ENCODE data around the gene KRT79. TPM values are rescaled to one million over a fixed set of nuclear protein-coding genes. Genes with fewer than 3 reads are reported as not detected.

The KRT79 gene
- total RNA-seq, 6 experiments from 2014 or later, result not detected

DNA sequence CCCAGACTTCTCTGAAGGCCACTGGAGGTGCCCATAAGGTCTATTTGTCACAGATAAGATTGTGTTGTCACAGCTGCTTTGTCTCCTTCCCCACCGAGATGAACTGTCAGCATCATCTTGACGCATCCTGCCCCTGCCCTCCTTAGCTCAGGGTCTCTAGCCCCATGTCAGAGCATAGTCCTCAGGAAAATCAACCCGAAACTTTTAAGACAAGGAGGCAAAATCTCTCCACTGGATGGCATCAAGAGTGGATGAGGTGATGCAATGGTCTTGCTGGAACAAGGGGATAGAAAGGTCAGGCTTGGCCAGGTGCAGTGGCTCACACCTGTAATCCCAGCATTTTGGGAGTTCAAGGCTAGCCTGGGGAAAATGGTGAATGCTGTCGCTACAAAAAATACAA is 8.2 kb downstream of the KRT79 start:
- H3K9me3 ChIP-seq, result no peaks in the 10 kb centered on the region
- H3K27ac ChIP-seq, result no peak overlapping the region
- H3K4me3 ChIP-seq, result no peak overlapping the region
- no peaks in the 10 kb centered on the region for H3K36me3 ChIP-seq
- no peaks in the 10 kb centered on the region for H3K27me3 ChIP-seq
- no peak for DNase-seq
- WGBS (ENCODE audit: insufficient coverage, low coverage, low lambda C conversion rate, missing lambda C conversion rate), result 68% methylated on average over 4 of the region's 4 CpGs
- no peak for ATAC-seq
- TF ChIP-seq, protein P1, sequence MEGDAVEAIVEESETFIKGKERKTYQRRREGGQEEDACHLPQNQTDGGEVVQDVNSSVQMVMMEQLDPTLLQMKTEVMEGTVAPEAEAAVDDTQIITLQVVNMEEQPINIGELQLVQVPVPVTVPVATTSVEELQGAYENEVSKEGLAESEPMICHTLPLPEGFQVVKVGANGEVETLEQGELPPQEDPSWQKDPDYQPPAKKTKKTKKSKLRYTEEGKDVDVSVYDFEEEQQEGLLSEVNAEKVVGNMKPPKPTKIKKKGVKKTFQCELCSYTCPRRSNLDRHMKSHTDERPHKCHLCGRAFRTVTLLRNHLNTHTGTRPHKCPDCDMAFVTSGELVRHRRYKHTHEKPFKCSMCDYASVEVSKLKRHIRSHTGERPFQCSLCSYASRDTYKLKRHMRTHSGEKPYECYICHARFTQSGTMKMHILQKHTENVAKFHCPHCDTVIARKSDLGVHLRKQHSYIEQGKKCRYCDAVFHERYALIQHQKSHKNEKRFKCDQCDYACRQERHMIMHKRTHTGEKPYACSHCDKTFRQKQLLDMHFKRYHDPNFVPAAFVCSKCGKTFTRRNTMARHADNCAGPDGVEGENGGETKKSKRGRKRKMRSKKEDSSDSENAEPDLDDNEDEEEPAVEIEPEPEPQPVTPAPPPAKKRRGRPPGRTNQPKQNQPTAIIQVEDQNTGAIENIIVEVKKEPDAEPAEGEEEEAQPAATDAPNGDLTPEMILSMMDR (IDR thresholded peaks at IDR 0.05), result no peak
- TF ChIP-seq POLR2A (IDR thresholded peaks at IDR 0.05), result no peak
- intact Hi-C loops (cut with DNase I), result no loop called here
- H3K4me1 ChIP-seq, result no peaks in the 10 kb centered on the region

DNA sequence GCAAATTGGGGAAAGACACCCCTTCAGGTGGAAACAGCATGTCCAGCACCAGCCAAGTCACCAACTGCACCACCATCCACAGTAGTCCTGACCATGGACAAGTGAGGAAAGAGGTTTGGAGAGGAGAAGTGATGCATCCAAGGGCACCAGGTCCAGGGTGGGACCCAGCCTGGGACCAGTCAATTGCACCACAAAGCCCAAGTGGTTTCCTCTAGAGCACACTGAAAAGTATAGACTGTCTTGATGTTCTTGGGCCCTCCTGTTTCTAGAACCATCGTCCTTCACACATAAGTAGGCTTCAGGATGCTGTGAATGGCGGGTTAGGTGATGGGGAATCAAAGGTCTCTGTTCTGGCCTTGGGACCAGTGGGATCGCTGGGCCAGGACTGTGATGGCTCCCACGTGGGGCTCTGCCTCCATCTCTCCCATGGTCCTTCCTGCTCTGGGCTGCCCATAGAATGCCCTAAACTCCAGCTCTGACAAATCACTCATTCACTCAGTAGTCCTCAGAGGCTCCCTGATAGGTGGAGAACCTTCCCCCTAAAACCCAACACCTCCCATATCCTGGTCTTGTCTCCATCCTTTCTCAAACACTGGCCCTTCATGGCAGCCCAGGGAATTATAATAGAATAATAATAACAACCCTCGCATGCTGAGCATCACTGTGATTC is 9.2 kb downstream of the KRT79 start:
- Histone ChIP-seq H3K9me3 (no peaks in the 10 kb centered on the region), H3K4me3 (no peak overlapping the region), H3K36me3 (no peaks in the 10 kb centered on the region), H3K4me1 (no peaks in the 10 kb centered on the region), H3K27ac (no peak overlapping the region), H3K27me3 (no peaks in the 10 kb centered on the region)
- no peak for TF ChIP-seq POLR2A (IDR thresholded peaks at IDR 0.05)
- TF ChIP-seq, protein P1 (IDR thresholded peaks at IDR 0.05), result no peak
- no peak for ATAC-seq
- DNase-seq, result no peak
- 77% methylated on average over 4 of the region's 5 CpGs for WGBS (ENCODE audit: insufficient coverage, low coverage, low lambda C conversion rate, missing lambda C conversion rate)
- intact Hi-C loops (cut with DNase I), result no loop called here

DNA sequence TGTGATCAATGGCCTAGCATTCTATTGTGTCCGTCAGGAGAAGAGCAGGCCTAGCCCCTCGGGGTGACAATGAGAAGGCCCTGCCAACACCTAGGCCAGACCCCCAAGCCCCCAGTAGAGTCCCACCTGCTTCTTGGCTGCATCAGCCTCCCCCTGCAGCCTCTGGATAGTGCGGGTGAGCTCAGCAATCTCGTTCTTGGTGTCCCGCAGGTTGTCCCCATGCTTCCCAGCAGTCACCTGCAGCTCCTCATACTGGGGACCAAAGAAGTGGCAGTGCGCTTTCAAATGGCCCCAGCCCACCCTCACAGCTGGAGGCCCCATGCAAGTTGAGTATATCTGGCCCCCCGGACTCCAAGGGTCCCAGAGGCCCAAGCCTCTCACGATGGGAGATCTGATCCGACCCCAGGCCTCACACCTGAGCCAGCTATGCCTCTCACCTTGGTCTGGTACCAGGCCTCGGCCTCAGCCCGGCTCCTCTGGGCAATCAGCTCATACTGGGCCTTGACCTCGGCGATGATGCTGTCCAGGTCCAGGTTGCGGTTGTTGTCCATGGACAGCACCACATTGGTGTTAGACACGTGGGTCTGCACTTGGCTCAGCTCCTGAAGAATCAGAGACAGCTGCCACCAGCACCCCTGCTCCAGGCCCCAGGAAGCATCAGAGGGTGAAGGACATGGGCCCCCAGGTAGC is 10.2 kb downstream of the KRT79 start:
- WGBS (ENCODE audit: insufficient coverage, low coverage, low lambda C conversion rate, missing lambda C conversion rate), result 85% methylated on average over 5 of the region's 15 CpGs
- ATAC-seq (no peak), DNase-seq (no peak)
- Histone ChIP-seq H3K36me3 (no peaks in the 10 kb centered on the region), H3K27ac (no peak overlapping the region), H3K9me3 (no peaks in the 10 kb centered on the region), H3K27me3 (no peaks in the 10 kb centered on the region), H3K4me1 (no peaks in the 10 kb centered on the region), H3K4me3 (no peak overlapping the region)
- TF ChIP-seq, protein P1 (IDR thresholded peaks at IDR 0.05), result no peak
- TF ChIP-seq POLR2A (IDR thresholded peaks at IDR 0.05), result no peak
- intact Hi-C loops (cut with DNase I), result no loop called here

DNA sequence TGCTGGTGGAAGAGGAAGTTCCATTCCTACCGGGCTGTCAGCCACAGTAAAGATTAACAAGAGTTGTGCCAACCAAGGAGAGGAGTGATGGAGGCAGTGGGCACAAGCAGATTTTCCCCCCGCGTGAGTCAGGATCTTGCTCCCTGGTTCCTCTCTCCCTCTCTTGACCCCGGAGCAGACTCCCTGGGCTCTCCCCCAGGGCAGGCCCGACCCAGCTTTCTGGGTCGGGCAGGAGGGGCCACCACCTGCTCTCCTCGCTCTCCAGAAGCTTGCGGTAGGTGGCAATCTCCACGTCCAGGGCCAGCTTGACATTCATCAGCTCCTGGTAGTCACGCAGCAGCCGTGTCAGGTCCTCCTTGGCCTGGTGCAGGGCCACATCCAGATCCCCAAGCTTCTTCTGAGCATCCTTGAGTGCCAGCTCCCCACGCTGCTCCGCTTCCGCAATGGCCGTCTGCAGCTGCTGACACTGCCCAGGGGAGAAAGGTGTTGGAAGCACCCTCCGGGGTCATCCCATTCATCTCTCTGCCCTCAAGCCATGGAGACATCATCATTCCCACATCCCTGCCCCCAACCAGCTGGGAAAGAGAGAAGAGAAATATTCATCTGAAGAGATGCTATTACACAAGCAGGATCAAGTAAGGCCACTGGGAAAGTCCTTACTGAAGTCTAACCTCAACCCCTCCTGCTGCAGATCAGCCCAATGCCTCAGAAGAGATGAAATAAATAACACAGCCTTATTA is 11.2 kb downstream of the KRT79 start:
- Histone ChIP-seq H3K4me1 (no peaks in the 10 kb centered on the region), H3K27me3 (no peaks in the 10 kb centered on the region), H3K36me3 (no peaks in the 10 kb centered on the region), H3K27ac (no peak overlapping the region), H3K9me3 (no peaks in the 10 kb centered on the region), H3K4me3 (no peak overlapping the region)
- intact Hi-C loops (cut with DNase I), result no loop called here
- TF ChIP-seq, protein P1 (IDR thresholded peaks at IDR 0.05), result no peak
- no peak for TF ChIP-seq POLR2A (IDR thresholded peaks at IDR 0.05)
- WGBS (ENCODE audit: insufficient coverage, low coverage, low lambda C conversion rate, missing lambda C conversion rate), result 13% methylated on average over 4 of the region's 16 CpGs
- DNase-seq (no peak), ATAC-seq (no peak)
